NCI-H446 (cell line): ENCODE results near the gene TJP1.
"Not testable (repeated sequence)": the region's sequence is repeated elsewhere in the genome, so short reads cannot be mapped to it uniquely, and the experiment has no call there.

Experiments
- DNase-seq, 2 experiments: peaks; one replicate each; lab custom pipeline; 2025; lab: John Stamatoyannopoulos, UW

TJP1 gene

DNA sequence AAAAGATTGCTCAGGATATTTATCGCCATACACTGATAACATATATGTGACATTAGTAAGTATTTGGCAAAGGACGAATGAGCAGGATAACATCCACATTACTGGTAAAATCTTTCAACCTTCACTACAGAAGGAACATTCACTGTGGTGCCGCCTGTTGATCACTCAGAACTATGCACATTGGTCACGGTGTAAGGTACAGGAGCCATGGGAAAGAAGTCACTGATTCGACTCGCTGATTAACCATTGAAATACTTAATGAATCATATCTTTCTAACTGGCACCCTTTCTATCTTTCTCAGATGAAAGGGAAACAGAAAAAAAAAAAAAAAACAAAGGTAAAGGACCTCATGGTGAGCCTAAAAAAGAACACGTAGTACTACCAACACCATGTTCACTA, 68.8 kb downstream of the TJP1 start:
- no peak for DNase-seq

DNA sequence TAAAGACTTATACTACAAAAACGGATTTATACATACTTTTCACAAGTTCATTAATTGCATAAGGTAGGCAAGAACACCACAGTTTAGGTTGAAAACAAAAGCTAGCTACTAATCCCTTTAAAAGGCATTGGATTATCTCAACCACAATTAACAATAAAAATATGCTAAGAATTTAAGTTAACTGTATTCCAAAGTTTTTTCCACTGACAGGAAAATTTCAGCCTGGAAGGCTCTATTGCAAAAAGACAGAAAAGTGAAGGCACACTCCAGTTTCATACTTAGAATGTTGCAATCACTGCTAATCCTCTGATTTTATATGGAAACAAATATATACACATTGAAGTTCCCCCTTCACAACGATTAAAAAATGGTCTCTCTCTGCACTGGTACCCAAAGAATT, 71.5 kb downstream of the TJP1 start:
- DNase-seq = no peak

DNA sequence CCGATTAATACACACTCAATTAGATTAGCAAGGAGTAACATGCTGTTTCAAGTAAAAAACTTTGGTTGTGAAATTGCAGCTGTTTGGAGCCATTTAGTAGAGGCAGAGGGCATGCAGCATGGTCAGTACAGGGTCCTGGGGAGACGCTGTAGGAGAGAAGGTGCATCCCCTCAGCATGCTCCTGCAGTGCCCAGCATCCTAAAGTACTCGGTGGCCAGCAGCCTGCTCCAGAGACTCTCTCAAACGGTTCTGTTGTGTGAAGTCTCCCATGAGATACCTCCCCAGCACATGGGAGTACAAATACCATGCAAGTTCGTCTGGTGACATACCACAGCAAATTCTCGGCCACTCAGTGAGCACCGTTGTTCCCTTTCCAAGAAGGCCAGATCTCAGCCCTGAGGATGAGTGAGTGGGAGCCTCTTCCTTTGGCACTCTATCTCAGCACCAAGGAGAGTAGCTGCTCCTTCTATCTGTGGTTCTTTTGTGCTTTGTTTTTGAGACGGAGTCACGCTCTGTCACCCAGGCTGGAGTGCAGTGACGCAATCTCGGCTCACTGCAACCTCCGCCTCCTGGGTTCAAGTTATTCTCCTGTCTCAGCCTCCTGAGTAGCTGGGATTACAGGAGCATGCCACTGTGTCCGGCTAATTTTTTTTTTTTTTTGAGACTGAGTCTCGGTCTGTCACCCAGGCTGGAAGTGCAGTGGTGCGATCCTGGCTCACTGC, 72.7 kb downstream of the TJP1 start:
- DNase-seq = no peak

DNA sequence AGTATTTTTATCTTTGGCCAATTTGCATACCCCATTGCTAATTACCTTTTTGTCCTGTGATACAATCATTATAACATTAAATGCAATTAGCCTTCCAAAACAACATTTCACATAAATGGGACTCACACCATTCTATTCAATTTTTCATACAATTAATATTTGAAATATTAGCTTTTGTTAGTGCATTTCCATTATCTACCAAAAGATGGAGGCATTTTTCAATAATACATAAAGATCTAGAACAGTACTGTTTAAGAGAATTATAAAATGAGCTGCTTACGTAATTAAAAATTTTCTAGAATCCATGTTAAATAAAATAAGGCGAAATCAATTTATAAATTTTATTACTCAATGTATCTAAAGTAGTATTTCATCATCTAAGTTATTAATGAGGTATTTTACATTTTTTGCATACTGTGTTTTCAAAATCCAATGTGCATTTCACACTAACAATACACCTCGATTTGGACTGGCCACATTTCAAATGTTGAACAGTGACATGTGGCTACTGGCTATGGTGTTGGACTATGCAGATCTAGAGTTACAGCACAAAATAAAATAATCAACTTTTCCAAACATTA, 74.3 kb downstream of the TJP1 start:
- peak in 1 of 2 experiments; percentile 9 for DNase-seq

DNA sequence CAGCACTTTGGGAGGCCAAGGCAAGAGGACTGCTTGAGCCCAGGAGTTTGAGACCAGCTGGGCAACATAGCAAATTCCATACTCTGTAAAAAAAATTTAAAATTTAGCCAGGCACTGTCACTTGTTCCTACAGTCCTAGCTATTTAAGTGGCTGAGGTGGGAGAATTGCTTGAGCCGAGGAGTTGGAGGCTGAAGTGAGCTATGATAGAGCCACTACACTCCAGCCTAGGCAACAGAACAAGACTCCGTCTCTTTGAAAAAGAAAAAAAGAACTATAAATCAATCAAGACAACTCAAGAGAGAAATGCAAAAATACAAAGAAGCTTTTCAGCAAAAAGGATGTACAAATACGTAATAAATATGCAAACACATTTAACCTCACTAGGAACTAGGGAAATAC, 78.8 kb downstream of the TJP1 start:
- DNase-seq = no peak

DNA sequence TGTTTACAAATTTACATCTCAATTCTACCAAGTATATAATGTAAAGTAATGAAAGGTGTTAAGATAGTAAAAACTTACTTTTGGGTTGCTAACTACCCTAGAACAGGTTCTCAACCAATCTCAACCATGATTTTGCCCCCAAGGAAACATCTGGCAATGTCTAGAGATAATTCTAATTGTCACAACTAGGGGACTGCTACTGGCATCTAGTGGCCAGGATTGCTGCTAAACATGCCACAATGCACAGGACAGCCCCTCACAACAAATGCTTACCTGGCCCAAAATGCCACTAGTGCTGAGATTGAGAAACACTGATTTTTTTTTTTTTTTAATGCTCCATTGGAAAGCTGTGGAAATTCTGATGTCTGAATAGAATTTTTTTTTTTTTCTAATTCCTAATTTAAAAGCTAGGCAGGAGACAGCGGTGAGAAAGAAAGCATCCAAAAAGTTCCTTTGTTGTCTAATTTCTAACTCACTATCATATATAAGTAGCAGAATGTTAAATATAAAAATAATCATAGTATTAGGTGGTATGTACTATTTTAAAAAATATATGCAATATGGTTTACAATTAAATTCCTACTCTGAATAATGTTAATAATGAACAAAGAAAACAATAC, 81.5 kb downstream of the TJP1 start:
- no peak for DNase-seq

DNA sequence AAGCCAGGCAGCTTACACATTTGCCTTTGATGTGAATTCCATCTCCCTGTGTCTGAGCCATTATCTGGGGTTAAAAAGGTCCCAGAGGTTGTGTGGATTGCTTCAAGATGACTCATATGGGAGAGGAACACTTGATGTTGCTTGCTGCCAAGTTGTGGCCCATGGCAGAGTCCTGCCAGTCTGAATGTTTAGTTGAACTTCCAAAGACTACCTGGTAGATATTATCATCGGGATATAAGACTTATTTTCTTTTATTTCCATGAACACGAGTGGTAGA, 85.6 kb downstream of the TJP1 start:
- no peak for DNase-seq

DNA sequence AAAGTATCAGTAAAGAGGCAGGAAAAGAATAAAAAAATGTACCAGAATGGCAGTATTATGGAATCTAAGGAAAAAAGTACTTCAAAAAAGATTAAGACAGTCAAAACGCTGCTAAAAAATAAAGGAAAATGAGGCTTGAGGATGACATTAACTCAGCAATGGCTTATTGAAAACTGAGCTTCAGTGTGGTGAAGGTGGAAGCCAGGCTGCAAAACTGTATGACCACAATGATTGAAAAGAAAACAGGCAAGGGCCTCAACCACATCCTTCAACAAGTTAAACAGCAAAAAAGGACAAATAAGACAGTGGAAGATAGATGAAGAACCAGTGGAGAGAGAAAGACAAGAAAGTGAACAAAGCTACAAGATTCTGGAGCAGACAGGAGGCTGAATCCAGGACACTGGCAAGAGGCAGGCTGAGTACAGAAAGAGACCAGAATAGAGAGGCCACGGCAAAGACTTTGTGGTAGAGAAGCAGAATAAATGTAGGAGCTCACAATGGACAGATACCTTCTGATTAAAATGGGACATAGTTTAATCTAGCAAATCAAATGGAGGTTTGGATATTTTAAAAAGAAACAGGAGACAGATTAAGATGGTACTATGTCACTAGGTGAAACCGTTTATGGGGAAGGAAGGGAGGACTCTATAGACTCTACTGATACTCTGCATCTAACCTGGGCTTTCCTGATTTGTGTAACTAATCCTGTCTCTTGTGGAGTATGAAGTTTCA, 86.1 kb downstream of the TJP1 start:
- no peak for DNase-seq

DNA sequence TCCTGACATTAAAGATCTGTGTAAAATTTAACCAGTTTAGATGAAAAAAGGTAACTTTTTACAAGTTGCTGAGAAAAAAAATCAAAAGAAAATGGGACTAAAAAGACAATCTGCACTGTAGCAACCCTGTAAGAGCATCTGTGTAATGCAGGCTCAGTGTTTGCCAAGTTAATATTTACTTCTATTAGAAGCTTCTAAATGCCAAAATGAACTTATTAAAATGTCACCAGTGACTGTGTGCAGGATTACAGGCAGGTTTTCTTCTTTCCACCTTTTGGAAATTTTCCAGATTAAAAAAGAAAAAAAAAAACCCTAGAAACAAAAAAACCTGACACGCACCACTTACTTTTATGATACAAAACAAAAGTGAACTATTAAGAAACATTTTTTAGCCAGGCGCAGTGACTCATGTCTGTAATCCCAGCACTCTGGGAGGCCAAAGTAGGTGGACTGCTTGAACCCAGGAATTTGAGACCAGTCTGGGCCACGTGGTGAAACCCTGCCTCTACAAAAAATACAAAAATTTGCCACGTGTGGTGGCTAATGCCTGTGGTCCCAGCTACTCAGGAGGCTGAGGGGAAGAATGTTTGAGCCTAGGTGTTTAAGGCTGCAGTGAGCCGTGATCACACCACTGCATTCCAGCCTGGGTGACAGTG, 87.2 kb downstream of the TJP1 start:
- no peak for DNase-seq

DNA sequence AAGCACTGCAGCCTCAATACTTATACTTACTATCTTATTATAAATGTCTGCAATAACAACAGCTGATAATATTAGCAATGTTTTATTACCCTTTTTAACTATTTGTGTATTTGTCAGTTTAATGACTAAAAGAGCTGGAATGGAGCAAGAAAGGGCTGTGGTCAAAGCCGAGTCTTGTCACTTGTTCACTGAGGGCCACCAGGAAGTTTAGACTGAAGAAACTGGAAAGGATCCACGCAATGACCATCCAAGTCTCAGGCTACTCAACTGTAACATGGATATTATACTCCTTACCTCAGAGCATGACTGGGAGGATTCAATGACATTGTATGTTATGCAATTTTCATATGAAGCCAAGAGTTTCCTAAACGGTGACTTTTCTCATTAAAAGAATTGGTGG, 90.4 kb downstream of the TJP1 start:
- DNase-seq = no peak

DNA sequence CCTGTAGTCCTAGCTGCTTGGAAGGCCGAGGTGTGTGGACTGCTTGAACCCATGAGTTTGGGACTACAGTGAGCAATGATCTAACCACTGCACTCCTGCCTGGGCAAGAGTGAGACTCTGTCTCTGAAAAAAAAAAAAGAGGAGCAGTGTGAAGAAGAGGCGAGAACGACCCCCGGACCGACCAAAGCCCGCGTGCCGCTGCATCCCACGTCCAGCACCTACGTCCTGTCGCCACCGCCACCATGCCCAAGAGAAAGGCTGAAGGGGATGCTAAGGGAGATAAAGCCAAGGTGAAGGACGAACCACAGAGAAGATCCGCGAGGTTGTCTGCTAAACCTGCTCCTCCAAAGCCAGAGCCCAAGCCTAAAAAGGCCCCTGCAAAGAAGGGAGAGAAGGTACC, 91.8 kb downstream of the TJP1 start:
- DNase-seq = not testable (repeated sequence)

DNA sequence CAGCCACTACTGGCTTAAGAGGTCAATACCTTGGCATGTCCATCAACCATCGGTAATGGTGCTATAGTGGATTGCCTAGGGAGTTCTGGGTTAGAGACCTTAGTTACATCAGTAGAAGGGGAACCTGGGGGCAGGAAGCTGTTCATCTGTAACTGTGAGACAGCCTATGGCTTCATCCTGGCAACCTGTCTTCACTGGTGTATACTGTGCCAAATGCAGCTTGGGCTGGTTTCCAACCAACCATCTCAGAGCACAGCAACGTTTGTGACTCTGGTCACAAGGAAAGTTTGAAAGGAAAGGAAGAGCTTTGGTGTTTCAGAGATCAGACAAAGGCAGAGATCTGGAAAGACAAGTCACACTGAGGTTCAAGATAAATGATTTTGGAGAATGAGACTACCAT, 93.8 kb downstream of the TJP1 start:
- DNase-seq = peak in 1 of 2 experiments; percentile 5

DNA sequence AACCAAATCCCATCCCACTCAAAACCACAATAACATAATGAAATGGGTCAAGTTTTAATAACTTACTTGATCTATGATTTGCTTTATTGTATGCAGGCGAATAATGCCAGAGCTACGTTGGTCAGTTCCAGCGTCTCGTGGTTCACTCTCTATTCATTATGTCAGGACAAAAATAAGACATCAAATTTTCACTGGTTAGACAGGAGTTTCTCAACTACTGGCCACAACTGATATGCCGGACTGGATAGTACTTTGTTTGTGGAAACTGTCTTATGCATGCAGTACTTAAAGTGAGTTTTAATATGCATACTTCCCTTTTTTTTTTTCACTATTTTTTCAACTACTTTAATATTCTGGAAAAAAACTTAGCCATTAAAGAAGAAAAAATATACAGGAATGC, 94.4 kb downstream of the TJP1 start:
- DNase-seq = no peak

DNA sequence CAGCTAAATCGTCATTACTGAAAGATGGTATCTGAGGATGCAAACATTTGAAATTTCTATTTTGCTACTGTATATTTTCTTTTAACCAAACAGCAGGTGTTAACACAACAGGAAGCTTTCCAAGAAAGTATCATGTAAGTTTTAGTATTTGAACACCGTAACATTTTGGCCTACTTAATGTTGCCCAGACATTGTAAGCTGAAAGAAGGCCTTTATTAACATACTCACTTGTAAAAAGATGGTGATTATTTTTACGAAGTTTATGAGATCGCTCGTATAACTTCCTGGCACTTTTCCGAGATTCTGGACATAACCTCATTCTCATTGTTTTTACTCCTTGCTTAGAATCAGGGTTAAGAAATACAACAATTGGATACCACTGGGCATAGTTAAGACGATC, 95.7 kb downstream of the TJP1 start:
- DNase-seq = no peak

DNA sequence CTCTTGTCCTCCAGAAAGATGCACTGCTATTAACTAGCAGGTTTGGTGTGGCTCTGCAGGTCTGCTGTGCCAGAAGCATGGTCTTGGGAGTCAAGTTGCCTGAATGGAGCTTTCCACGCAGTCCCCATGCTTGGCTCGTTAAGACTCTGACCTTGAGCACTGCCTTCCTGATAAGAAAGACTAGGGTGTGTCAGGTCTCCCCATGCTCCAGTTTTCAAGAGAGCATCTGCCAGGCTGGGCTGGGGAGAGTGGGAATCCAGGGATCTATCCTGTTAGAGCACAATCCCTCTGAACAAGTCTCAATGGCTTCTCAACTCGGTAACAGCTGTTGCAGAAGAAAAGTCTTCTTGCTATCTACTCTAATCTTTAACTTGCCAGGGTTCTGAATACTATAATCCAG, 98.2 kb downstream of the TJP1 start:
- DNase-seq = no peak

DNA sequence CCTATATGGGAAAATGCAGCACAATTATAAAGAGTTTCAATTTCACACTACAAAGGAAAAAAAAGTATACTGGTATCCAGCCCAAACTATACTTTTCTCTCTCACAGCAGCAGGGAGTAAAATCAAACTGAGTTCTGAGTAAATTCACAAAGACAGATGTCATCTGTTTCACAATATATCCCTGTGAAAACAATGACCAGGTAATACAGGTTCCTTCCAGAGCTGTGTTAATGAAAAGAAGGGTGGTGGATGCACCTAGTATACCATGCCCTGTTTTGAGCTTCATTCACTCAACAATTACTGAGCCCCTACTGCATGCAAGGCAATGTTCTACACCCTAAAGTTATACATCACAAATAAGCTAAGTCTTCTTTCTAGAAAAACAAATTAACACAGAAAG, 108.5 kb downstream of the TJP1 start:
- DNase-seq = no peak

DNA sequence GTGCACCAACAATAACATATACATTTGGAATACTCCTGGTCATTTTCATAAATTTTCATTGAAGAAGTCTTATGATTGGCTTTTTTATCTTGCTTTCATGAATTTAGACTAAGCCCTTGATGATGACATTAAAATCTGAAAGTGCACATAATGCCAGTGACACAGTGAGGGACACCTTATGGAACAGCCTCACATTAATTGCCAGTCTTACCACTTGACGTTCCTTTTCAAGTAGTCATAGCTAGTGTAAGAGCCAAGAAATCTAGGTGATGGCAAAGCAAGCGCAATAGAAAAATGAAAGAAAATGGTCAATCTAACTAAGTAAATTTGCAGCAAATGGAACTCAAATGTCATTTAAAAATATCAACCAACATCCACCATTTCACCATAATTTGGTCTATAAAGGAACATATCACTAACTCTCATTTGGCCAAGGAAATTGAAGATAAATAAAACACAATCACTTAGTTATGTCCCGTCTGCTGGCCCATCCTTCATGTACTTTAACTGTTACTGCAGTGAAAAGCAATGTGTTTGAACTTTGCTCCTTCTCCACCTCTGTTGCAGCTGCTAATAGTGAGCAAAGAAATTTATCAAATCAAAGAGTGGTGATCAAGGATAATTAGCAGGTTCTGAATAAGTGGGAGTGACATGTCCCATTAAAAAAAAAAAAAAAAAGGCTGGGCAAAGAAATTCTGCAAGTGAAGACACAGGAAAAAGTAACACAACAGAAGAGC, 110.0 kb downstream of the TJP1 start:
- no peak for DNase-seq

DNA sequence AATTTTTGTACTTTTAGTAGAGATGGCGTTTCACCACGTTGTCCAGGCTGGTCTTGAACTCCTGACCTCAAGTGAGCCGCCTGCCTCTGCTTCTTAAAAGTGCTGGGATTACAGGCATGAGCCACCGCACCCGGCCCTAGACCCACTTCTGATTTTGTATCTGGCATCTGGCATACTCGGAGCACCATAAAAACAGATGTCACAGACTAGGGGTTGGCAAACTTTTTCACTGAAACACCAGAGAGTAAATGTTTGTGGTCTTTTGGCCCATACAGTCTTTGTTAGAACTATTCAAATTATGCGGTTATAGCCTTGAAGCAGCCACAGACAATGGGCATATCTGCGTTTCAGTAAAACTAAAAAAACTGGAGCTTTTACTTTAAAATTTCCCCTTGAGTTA, 110.7 kb downstream of the TJP1 start:
- DNase-seq = no peak

DNA sequence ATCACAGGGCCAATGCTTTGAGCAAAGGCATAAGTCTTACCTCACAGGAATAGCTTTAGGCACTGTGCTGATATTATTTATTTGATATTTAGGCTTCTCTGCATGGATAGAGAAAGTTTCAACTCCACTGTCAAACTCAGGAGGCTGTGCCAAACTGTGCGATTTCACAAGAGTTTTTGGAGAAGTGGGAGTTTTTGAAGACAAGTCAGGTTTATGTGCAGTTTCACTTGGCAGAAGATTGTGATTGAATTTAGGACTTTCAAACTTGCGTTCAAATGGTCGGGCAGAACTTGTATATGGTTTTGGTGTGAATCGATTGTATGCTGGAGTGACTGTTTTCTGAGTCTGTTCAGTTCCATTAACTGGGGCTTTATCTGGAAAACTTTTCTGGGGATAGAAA, 113.7 kb downstream of the TJP1 start:
- no peak for DNase-seq

DNA sequence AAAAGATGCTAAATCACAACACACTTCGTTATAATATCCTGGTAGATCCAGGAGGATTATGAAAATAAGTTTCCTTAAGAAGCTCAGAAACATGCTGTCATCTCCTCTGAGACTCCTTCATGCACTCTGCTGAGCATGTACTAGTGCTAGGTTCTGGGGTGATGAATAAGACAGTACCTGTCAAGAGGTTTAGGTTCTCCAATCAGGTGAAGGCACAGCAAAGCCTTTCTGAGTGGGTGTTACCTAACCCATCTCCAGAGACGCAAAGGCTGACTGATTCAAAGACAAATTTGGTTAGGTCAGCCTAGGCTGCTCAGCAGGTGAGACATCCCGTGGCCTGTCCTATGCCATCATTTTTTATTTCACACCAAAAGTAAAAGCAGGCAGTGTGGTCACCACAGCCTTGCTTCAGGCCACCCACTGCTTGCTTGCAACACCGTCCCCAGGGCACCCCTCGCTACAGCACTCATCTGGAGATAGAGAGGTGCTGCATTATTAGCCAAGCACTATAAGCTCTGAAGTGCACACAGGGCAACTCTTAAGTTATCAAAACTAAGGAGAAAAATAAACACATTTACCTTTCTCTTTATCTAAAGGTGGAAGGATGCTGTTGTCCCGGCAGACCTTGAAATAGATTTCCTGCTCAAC, 117.2 kb downstream of the TJP1 start:
- DNase-seq = no peak

DNA sequence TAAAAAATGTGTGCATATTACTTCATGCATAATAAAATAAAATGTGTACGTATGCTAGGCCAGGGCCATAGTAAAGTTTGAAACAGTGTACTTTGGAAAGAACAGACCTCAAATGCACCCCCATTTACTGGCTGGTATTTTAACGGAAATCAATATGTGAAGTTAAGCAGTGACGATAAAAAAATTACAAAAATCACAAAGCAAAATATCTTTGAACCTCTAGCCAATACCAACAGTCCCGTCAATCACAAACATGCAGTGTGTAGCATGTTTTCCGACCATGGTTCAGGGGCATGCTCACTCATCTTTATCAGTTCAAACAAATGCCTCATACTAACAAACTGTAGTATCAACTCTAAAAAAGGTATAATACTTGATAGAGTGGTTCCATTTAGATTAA, 121.1 kb downstream of the TJP1 start:
- DNase-seq = no peak

DNA sequence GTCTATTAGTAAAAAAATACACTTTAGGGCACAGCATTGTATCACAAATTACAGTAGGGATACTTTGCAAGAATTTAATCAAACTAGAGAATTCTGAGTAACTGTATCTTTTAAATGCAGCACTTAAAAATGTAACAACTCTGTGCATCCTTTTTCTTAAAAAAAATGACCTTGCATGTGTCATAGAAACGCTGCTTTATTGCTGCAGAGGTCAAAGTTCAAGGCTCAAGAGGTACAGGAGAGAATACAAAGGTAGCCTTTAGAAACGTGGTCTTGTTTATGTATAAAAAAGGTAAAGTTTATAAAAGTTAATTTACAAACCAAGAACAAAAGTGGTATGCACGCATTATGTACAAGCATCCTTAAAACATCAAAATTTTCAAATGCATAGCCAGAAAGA, 122.0 kb downstream of the TJP1 start:
- no peak for DNase-seq
